Measurements from ENCODE around the gene CDC42BPG. TPM values are rescaled to one million over a fixed set of nuclear protein-coding genes. Genes with fewer than 3 reads are reported as not detected.

The CDC42BPG gene
- total RNA-seq, 1 experiment from 2014 or later: 4.1 TPM

DNA sequence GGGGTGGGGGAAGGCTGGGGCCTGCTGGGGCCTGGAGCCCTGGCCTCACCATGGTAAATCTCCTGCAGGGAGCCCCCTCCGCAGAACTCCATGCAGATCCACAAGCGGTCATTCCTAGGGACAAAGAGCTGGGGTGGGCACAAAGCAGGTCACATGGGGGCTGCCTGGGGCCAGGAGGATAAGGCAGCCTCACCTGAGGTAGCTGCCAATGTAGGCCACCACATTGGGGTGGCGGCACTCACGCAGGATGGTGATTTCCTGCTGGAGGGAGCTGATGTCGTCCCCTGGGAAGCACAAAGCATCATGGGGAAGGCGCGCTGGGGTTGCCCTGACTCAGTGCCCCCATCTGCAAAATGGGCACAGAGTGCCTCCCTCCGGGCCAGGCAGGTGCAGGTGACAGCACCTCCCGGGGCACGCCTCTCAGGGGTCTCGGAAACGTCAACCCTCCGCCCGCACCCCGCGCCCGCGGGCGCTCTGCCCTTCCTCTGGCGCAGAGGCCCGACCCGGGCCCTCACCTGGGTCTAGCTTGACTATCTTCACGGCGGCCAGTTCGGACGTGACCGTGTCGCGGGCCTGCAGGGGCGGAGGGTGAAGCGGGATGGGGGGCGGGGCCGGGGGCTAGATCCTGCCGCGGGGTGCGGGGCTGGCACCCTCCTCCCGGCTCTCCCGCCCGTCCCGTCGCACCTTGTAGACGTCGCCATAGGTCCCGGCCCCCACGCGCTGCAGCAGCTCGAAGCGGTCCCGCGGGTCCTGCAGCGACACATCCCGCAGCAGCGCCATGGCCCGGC is 41.9 kb downstream of the CDC42BPG start:
- intact Hi-C loops (cut with micrococcal nuclease; ENCODE audit: unreplicated experiment) (no loop called here), in situ Hi-C loops (cut with HindIII; ENCODE audit: low pct_unique_long_range_greater_than_20kb, low sequenced_read_pairs) (no loop called here)
- Histone ChIP-seq H3K4me3 (ENCODE audit: low read depth in 2 of 2, low read length in 2 of 2) (peak overlapping the region; percentile 75), H3K36me3 (ENCODE audit: control insufficient read depth, insufficient read depth, low read length) (no peaks in the 10 kb centered on the region; the same call in 1 of the 2 replicates), H3K9me3 (ENCODE audit: control insufficient read depth, insufficient read depth, low read depth, low read length) (no peaks in the 10 kb centered on the region), H3K27ac (ENCODE audit: low read length) (peak overlapping the region; percentile 81), H3K4me1 (ENCODE audit: control insufficient read depth, insufficient read depth, low read length) (peaks cover 18% of the 10 kb centered on the region), H3K27me3 (ENCODE audit: control insufficient read depth, insufficient read depth, low read length) (no peaks in the 10 kb centered on the region)
- DNase-seq (ENCODE audit: low read depth, low spot score) (no peak), ATAC-seq (peak; percentile 62)
- POLR2A ChIA-PET: no interaction called here
- BruUV-seq (replicated peaks): no TSS peak
- CTCF ChIA-PET: interaction anchor here (1.4 kb wide), 1 partner anchor 46 kb away, joined by 3 read pairs; no protein-coding TSS in a partner anchor
- TF ChIP-seq TCF7L2 (IDR thresholded peaks at IDR 0.05; ENCODE audit: low read depth, low read length): no peak

DNA sequence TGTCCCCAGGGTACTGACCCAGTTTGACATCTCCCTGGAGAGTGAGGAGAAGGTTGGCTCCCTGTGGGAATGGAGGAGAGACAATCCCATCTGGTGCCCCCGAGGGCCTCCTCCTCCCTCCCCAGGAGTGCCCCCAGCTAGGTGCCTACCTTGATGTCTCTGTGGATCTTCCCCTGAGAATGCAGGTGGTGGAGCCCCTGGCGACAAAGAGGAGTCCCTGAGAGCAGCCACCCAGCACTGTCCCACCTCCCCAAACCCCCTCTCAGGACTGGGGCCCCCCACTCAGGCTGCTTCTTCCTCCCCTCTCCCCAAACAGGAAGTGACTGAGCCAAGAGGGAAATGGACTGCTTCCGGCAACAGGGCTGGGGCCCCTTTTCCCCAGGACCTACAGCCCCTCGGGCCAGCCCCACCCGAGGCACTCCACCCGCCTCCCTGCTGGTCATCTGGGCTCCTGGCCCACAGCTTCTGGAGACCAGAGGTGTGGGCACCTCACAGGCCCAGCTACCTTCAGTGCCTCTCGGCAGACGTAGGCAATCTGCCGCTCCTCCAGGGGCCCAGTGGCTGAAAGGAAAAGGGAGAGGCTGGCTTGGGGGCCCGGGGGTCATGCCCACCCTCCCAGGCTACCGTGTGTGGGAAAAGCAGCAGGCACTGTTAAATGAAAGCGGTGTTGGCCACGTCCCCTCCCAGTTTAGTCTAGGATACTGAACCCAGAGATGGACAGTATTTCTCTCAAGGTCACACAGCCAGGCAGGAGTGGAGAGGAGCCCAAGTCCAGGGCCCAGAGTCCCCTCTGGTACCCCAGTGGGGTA is 42.7 kb downstream of the CDC42BPG start:
- intact Hi-C loops (cut with micrococcal nuclease; ENCODE audit: unreplicated experiment) (no loop called here), in situ Hi-C loops (cut with HindIII; ENCODE audit: low pct_unique_long_range_greater_than_20kb, low sequenced_read_pairs) (no loop called here)
- CTCF ChIA-PET: interaction anchor here (0.6 to 1.4 kb wide), 2 partner anchors 10 to 46 kb away, joined by 3 read pairs; no protein-coding TSS in a partner anchor
- Histone ChIP-seq H3K4me3 (ENCODE audit: low read depth in 2 of 2, low read length in 2 of 2) (peak overlapping the region; percentile 75; a peak in 3 of 4 replicates), H3K27ac (ENCODE audit: low read length) (peak overlapping the region; percentile 81; the same call in 1 of the 2 replicates), H3K4me1 (ENCODE audit: control insufficient read depth, insufficient read depth, low read length) (peaks cover 18% of the 10 kb centered on the region), H3K9me3 (ENCODE audit: control insufficient read depth, insufficient read depth, low read depth, low read length) (no peaks in the 10 kb centered on the region), H3K36me3 (ENCODE audit: control insufficient read depth, insufficient read depth, low read length) (no peaks in the 10 kb centered on the region; the same call in 1 of the 2 replicates), H3K27me3 (ENCODE audit: control insufficient read depth, insufficient read depth, low read length) (no peaks in the 10 kb centered on the region)
- TF ChIP-seq TCF7L2 (IDR thresholded peaks at IDR 0.05; ENCODE audit: low read depth, low read length): no peak
- TF ChIP-seq POLR2AphosphoS5 (IDR thresholded peaks at IDR 0.05; ENCODE audit: low read depth, low read length): no peak
- TF ChIP-seq, protein P1, sequence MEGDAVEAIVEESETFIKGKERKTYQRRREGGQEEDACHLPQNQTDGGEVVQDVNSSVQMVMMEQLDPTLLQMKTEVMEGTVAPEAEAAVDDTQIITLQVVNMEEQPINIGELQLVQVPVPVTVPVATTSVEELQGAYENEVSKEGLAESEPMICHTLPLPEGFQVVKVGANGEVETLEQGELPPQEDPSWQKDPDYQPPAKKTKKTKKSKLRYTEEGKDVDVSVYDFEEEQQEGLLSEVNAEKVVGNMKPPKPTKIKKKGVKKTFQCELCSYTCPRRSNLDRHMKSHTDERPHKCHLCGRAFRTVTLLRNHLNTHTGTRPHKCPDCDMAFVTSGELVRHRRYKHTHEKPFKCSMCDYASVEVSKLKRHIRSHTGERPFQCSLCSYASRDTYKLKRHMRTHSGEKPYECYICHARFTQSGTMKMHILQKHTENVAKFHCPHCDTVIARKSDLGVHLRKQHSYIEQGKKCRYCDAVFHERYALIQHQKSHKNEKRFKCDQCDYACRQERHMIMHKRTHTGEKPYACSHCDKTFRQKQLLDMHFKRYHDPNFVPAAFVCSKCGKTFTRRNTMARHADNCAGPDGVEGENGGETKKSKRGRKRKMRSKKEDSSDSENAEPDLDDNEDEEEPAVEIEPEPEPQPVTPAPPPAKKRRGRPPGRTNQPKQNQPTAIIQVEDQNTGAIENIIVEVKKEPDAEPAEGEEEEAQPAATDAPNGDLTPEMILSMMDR (IDR thresholded peaks at IDR 0.05): no peak
- TF ChIP-seq, protein P2, sequence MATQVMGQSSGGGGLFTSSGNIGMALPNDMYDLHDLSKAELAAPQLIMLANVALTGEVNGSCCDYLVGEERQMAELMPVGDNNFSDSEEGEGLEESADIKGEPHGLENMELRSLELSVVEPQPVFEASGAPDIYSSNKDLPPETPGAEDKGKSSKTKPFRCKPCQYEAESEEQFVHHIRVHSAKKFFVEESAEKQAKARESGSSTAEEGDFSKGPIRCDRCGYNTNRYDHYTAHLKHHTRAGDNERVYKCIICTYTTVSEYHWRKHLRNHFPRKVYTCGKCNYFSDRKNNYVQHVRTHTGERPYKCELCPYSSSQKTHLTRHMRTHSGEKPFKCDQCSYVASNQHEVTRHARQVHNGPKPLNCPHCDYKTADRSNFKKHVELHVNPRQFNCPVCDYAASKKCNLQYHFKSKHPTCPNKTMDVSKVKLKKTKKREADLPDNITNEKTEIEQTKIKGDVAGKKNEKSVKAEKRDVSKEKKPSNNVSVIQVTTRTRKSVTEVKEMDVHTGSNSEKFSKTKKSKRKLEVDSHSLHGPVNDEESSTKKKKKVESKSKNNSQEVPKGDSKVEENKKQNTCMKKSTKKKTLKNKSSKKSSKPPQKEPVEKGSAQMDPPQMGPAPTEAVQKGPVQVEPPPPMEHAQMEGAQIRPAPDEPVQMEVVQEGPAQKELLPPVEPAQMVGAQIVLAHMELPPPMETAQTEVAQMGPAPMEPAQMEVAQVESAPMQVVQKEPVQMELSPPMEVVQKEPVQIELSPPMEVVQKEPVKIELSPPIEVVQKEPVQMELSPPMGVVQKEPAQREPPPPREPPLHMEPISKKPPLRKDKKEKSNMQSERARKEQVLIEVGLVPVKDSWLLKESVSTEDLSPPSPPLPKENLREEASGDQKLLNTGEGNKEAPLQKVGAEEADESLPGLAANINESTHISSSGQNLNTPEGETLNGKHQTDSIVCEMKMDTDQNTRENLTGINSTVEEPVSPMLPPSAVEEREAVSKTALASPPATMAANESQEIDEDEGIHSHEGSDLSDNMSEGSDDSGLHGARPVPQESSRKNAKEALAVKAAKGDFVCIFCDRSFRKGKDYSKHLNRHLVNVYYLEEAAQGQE (IDR thresholded peaks at IDR 0.05; ENCODE audit: insufficient read depth in 1 of 2, low read depth in 2 of 2, low read length in 1 of 2): no peak
- TF ChIP-seq SIN3A (IDR thresholded peaks at IDR 0.05; ENCODE audit: borderline replicate concordance, insufficient read depth, low read depth, low read length): no peak
- ATAC-seq (no peak), DNase-seq (ENCODE audit: low read depth, low spot score) (no peak)
- POLR2A ChIA-PET: interaction anchor here (0.5 kb wide), 1 partner anchor 12 kb away, joined by 18 read pairs; no protein-coding TSS in a partner anchor
- no TSS peak for BruUV-seq (replicated peaks)
